GM21786 (cell line): Measurements from ENCODE around the gene RNASE8.

Experiments
- ATAC-seq: cut with Tn5 transposase; IDR thresholded peaks from one replicate; pipeline ENCODE4 v1.9.1; 2021; ENCODE audit not compliant: unreplicated experiment

The RNASE8 gene

DNA sequence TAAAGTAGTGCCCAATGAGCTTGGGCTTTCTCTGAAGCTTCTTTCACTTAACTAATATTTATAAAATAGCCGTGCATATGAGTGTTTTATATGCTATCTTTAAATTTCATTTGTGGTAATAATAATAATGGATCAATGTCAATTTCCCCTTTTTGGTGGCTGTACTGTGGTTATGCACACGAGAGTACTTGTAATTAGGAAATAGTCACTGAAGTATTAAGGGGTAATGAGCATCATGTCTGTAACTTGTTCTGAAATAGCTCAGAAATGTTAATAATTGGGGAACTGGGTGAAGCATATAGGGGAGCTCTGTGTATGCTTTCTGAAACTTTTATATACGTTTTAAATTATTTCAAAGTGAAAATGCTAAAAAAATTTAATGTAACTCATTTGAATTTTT lies 7.0 kb upstream of the RNASE8 start:
- no peak for ATAC-seq

DNA sequence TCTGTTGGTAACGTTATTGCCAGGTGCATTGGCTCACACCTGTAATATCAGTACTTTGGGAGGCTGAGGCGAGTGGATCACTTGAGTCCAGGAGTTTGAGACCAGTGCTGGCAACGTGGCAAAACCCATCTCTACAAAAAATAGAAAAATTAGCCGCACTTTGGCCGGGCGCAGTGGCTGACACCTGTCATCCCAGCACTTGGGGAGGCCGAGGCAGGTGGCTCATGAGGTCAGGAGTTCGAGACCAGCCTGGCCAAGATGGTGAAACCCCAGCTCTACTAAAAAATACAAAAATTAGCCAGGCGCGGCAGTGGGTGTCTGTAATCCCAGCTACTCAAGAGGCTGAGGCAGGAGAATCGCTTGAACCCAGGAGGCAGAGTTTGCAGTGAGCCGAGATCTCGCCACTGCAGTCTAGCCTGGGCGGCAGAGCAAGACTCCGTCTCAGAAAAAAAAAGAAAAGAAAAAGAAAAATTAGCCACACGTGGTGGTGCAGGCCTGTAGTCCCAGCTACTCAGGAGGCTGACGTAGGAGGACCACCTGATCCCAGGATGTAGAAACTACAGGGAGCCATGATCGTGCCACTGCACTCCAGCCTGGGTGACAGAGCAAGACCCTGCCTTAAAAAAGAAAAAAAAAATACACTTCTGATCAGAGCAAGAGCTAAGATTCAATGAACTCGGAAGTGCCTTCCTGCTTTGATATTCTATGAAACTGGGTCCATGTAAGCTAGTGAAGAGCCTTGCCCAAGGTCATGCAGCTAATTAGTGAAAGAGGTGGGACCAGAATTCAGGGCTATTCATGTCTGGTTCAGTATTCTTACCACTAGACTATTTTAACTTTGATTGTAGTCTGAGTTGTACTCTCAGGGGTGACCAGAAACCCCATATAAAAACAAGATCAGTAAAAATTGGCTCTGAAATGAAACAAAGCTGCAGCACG lies 4.2 kb upstream of the RNASE8 start:
- ATAC-seq = no peak

DNA sequence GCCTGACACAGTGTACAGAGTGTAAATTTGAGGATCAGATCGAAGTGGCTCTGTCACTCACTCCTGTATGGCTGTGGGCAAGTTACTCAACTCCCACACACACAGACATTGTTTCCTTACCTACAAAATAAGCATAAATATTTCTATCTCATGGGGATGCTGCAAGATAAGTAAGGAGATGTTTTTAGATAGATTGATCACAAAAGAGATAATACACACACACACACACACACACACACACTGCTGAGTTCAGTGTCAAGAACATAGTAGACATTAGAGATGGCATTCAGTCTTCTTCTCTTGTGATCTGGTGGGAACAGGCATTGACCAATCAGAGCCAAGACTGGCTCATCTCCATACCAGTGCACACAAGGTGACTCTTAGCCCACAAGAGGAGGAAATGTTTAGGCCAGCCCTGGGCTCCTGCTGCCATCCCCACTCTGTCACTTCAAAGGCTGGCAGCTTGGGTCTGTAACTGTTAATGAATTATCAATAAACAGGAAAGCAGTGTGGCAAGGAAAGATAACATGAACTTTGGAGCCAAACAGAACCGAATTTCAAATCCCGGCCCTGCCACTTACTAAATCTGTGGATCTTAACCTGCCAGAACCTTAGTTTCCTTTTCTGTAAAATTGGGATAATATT lies 3.4 kb upstream of the RNASE8 start:
- ATAC-seq = no peak

DNA sequence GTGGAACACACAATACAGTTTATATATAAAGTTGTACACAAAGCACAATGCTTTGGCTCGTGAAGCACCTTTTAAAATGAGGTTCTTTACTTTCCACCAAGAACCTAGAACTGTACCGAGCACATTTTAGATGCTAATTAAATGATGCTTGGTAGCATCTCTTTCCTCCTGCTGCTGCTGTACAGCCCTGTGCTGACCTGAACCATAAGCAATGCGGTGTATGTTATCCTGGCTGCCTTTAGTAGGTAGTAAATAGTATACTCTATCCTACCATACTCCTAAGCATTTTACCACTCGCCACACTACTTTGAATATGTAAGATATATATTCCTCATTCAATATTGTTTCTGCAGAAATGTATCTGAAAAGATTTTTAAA lies 2.9 kb upstream of the RNASE8 start:
- ATAC-seq = no peak

DNA sequence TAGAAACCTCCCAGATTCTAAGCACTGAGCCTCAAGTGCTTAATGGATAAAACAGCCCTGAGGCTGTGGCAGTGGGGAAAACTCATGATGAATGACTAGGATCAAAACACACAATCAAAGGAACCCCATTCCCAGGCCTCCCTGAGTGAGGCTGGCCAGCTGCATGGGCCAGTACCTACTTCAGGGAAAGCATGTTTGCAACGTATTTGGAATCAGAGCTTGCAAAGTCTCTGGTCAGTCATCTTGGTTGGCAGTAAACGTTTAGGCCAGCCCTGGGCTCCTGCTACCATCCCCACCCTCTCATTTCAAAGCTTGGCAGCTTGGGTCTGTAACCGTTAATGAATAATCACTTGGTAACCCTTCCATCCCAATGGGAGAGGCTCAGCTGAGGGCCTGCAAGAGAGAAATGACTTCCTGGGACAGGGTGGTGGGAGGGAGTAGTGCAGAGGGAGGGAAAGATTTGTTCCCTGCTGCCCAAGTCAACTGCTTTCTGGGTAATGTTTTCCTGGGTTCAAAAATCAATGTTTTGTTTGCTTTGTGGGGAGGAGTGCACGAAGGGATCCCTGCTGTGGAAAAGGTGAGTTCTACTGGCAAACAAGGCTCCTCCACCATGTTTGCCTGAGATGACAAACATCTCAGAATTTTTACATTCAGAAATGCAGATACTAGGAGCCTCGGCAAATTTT lies 2.0 kb upstream of the RNASE8 start:
- ATAC-seq = no peak

DNA sequence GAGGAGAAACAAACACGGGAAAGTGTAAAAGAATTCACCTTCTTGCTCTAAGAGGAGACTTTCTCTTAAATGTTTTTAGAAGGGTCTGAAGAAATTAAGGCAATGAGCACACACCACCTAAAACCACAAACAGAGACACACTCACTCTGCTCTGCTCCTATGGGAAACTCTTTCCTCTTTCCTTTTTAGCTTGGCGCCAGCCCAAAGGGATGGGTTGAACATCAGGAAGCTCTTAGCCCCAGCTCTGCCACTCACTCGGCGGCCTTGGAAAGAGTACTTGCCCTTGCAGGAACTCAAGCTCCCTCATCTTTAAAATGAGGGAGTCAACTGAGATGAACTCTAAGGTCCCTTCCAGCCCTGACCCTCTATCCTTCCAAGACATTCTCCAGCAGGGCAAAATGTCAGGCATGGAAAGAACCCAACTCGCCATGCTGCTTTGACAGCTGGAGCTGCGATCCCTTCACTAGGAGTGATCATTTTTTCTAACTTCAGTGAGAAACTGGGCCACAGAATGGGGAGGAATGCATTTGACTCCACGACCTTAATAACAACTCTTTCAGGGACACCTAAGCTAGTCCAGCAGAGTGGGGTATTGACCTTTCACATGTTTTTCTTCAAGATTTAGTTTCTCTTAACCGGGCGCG lies 980 bp upstream of the RNASE8 start:
- ATAC-seq = no peak

DNA sequence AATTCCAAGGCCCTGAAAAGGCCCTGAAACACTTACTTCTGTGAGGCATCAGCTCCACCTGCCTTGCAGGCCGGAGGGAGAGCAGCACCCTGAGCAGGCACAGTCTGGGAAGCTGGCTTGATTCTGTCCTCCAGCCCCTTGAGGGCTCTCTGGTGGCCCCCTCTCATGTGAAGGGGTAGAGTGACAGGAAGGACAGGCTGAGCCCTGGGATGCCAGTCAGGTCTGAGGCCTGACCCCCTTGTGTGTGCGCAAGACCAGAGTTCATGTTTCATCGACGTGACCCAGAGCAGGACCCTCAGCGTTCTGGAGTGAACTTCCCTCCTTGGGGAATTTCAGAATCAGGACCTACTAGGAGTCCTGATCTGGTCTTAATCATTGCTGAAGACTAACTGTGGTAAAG lies 1.3 kb downstream of the RNASE8 start:
- ATAC-seq = no peak

DNA sequence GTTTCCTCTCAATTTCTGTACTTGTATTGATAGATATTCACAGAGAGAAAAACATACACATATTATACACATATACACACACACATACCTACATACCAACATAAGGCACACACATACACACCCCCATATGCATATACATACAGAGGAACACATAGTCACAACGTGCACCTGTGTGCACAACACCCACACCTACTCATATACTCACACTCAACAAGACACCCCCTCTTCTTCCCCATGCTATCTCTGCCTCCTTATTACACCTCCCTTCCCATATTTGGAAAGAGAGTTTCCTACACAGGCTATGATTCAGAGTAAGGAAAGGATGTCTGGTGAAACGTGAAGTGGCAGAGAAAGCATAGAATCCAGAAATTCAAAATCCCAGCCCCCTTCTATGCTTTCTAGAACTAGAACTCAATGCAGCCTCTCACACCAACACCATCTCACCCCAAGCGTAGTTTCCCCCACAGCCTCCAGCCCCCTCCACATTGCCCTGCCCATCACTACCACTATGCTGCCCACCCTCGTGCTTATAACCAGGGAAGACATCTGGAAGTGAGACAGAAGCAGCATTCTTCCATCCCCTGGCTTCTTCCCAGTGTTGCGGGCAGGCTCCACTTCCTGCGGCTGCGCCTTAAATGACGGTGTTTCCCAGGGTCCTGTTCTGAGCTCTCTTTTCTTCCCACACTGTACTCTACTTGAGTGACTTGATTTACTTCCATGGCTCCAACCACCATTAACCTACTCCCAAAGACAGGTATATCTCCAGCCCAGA lies 2.4 kb downstream of the RNASE8 start:
- ATAC-seq = no peak

DNA sequence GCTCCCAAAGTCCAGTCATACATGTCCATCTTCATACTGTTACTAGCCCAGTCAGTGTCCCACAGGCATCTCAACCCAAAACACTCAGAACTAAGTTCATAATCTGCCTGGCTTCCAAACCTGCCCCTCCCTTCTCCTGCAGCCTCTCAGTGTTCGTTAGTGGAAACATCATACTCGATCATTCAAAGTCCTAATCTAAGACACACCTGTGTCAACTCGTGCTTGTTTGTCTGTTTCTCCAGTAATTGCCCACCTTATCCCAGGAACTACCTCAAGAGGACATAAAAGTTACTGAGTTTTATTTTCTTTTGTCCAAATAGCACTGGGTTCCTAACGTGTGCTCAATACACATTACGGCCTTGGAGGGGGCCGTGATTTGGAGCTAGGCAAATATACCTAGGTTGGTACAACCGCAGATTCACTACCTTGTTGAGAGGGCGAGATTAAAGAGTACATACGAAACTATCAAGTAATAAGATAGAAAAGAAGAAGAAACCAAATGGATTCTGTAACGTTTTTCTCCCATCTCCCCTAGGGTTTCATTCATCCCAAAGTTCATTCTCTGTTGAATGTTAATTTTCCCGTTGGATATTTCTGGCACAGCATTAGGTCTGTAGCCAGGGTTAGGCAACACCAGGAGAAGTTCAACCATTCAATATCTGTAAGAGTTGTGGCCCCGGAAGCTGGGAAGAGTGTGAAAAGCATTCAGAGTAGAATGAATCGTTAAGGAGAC lies 3.2 kb downstream of the RNASE8 start:
- ATAC-seq = no peak

DNA sequence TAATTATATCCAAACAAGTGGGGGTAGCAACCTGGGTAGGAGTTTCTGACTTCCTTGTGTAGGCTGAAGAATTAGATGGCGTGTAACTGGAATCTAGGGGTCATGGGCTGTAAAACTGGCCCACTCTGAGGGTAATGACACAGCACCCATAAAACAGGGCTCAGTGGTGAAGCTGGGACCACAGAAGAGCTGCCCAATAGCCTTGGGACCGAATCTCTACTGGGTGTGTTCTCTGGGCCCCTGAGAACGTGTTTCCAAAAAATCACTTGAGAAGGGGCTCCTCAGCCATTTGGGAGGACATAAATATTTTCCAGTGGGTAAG lies 3.7 kb downstream of the RNASE8 start:
- ATAC-seq = no peak

DNA sequence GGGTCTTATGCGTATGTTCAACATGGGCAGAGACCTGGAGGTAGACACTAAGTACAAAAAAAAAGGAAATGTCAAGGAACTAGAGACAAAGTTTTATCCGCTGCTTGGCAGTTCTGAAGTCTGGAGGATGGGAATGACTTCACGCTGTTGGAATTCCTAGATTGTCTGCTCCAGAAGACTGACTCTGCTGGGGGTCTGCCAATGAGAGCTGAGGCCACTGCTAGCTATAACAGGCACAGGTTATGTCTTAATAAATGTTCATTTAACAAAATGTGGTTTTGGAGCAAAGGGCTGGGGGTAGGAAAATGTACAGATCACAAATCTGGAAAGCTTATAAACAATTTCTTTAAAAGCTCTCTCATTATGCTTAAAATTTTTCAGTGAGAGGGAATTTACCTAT lies 5.9 kb downstream of the RNASE8 start:
- ATAC-seq = no peak

DNA sequence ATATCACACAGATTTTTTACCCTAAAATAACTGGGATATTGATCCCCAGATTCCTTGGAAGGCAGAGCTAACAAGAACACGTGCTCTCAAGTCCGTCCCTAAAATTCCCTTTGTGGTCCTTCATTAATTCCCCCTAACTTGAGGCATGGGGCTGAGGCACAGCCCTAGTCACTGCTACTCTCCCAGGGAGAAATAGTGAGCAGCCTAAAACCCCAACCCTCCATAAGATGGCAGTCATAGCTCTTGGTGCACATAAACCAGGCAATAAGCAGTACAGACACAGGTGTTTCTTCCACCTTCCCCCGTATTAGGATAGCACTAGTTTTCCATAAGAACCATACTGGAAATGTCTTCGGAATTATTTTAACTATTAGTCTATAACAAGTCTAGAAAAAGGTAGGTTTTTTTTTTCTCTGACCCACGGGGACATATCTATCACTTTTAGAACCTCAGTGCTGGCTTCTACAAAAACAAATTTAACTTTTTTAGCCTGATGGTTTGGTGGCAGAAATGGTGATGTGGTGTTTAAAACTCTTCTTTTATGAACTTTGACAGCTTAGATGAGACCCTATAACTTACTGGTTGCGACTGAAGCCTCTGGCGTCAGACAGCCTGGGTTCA lies 9.4 kb downstream of the RNASE8 start:
- ATAC-seq = no peak

DNA sequence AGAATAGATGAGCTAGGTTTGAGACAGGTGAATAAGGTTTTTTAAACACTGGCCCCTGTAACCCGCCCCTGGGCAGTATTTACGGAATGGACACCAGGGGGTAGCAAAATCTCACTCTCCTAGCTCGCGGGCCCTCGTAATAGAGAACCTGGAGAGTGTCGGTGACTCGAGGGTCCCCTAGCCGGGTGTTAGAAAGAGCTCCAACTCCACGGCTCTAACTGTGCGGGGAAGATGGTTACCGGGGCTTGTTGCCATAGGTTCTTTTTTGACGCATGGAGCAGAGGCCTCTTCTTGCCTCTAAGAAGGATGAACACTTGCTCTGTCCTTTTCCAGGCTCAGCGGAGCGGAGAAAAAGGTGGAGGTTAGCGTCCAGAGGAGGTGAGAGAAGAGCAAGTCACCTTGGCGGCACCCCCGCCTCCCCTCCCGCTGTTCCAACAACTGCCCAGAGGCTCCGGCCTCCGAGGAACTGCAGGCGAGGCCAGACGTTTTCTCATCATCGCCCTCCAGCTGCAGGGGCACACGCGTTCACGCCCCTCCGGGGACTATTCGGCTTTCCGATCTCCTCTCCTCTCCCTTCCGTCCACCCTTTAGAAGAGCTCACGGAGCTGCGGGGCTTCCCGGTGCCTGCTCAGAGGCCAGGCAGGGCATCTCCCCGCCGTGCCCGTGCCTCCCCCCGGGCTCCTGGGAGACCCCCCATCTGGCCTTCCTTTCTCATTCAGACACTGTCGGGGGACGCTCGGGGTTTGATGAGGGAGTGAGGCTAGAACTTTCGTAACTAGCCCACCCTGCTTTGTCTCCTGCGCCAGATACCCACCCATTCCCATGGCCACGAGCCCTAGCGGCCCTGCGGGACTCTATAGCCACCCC lies 11.1 kb downstream of the RNASE8 start:
- no peak for ATAC-seq

DNA sequence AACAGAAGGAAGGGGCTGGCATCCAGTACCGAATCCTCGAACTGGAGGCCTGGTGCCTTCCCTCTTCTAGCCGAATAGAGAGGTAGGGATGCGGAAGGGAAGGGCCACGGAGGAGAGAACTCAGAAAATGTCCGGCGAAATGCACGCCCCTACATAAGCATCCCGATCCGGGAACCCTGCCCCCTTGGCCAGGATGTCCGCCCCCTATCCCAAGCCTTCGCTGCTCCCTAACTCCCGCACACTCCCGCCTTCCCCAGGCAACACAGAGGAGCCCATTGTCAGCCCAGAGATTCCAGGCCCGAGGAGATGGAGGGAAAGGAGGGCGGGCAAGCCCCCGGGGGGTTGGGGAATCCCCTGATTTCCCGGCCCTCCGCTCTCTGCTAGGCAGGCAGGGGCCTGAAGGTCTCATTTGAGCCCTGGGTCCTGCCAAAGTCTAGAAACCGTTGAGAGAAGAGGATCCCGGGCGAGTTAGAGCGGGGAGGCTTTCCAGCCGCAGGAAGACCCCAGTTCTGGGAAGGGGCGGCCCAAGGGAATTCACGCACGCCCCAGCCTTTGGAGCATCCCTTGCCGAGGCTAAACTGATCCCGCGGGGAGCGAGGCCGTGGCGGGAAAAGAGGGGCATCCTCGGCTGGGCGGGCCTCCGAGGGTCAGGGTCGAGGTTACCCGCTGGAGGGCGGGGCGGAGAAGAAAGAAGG lies 11.9 kb downstream of the RNASE8 start:
- no peak for ATAC-seq

DNA sequence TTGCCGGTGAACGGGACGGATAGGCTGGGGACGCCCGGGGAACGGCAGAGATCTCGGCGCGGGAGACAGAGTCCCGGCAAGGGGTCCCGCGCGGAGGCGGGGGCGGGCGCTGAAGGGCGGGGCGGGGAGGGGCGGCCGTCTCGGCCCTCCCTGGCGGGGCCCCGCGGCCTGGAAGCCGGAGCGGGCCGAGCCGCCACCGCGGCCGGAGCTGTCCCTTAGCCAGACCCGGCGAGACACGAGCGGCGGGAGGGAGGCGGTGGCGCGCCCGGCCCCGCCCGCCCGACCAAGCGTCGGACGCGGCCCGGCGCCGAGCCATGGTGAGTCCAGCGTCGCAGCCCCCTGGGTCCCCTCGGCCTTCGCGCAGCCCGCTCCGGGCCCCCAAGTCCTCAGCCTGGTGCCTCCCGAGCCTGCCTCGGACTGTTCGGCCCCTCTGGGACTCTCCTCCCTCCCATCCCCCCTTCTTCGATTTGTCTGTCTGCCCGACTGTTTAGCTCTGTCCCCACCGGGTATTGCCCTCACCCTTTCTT lies 12.5 kb downstream of the RNASE8 start, which contains the start of gene ARHGEF40:
TSS of gene ARHGEF40 (plus strand) at position 222 of the 527 bp plus-strand sequence. CDS start at position 315, 93 bp downstream.
- no peak for ATAC-seq

DNA sequence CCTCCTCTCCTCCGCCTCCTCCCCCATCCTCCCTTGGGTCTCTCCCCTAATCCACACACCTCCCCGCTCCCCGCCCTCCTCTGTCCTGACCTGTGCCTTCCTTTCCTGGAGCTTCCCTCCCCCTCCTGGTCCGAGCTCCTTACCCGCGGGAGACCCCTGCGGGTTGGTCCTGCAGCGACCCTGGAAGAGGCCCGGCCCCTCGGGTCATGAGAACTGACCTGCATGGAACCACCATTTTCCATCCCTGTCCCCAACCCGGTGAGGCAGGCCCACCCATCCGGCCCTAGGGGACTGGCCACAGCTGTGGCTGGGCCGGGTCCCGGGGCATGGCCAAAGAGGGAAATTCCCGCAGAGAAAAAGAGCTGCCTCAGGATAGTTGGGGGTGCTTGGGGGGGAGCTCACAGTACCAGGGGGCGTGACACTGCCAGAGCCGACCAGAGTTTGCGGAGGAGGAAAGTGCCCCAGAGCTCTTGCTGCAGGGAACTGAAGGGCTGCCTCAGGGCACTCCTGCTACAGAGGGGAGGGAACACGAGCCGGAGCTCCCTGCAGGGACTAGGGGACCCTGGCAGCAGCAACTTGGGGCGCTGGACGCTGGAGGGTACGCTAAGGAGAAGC lies 13.1 kb downstream of the RNASE8 start:
- ATAC-seq = no peak
